RWPE1 (cell line): ENCODE measurements around the gene OR52B6.

ENCODE experiments used
- CTCF ChIA-PET: fragments of 350-600 bp; sonication (Branson Sonifier 250); formaldehyde crosslinking; extraction: SDS; loops from one replicate; lab custom pipeline; 2021; lab: Yijun Ruan, JAX
- POLR2A ChIA-PET: fragments of 400-600 bp; formaldehyde crosslinking; extraction: SDS; loops from one replicate; lab custom pipeline; 2020; ENCODE audit warnings: antibody characterized with exemption; ENCODE audit not compliant: low non-redundant PET; lab: Yijun Ruan, JAX
- DNase-seq: peaks from one replicate; pipeline ENCODE4 v3.0.0; 2012; ENCODE audit warnings: low spot score
- H3K27ac ChIP-seq: fragments of 450-650 bp; 2 replicates; pipeline ENCODE4 v1.5.1; 2017
- CTCF ChIP-seq: fragments of 450-650 bp; conservative IDR thresholded peaks from 2 replicates; pipeline ENCODE4 v1.5.1; 2017; ENCODE audit warnings: low read depth, mild to moderate bottlenecking

The OR52B6 gene

GRCh38 chr11:5618807-5619206 lies 38.1 kb downstream of the OR52B6 start:
- ChIA-PET POLR2A (no interaction called here), CTCF (interaction anchor here (1.4 kb wide), 1 partner anchor 19 kb away, joined by 5 read pairs; no protein-coding TSS in a partner anchor)
- H3K27ac ChIP-seq = no peak overlapping the region
- DNase-seq = peak; percentile 53
- no peak for TF ChIP-seq CTCF

- ChIA-PET POLR2A (interaction anchor here (1.1 kb wide), 1 partner anchor 64 kb away, joined by 4 read pairs; the partner anchor contains the start of gene TRIM5), CTCF (interaction anchor here (0.8 kb wide), 1 partner anchor 21 kb away, joined by 4 read pairs; no protein-coding TSS in a partner anchor)
- no peak for TF ChIP-seq CTCF
- peak; percentile 78 for DNase-seq
- H3K27ac ChIP-seq = peak overlapping the region; percentile 57
Observed at GRCh38 chr11:5620651-5621521, 40.2 kb downstream of the OR52B6 start.

GRCh38 chr11:5621580-5621979 lies 40.9 kb downstream of the OR52B6 start:
- ChIA-PET POLR2A (interaction anchor here (1.1 kb wide), 1 partner anchor 63 kb away, joined by 4 read pairs; the partner anchor contains the start of gene TRIM5), CTCF (interaction anchor here (0.8 kb wide), 1 partner anchor 22 kb away, joined by 4 read pairs; no protein-coding TSS in a partner anchor)
- TF ChIP-seq CTCF = no peak
- peak overlapping the region; percentile 42; the same call in 1 of the 2 replicates for H3K27ac ChIP-seq
- DNase-seq = no peak

GRCh38 chr11:5622802-5623201 lies 42.1 kb downstream of the OR52B6 start:
- CTCF ChIA-PET = no interaction called here
- POLR2A ChIA-PET = interaction anchor here (0.7 kb wide), 1 partner anchor 22 kb away, joined by 3 read pairs; no protein-coding TSS in a partner anchor
- no peak for TF ChIP-seq CTCF

GRCh38 chr11:5624489-5625279 lies 44.0 kb downstream of the OR52B6 start, which contains the start of gene TRIM34:
TSS of gene TRIM34 (plus strand) at chr11:5625001. CDS start at chr11:5632332, 7,331 bp downstream.
- POLR2A ChIA-PET = no interaction called here
- no peak within 1 kb of the TSS for H3K27ac ChIP-seq
- TF ChIP-seq CTCF = no peak
- CTCF ChIA-PET = interaction anchor here (0.6 to 0.7 kb wide), 2 partner anchors 17 to 1815 kb away, joined by 3 read pairs; no protein-coding TSS in a partner anchor
- peak; percentile 90 for DNase-seq

More at GRCh38 chr11:5622802-5623201, 42.1 kb downstream of the OR52B6 start:
- H3K27ac ChIP-seq = no peak overlapping the region
- DNase-seq = no peak
